ENCODE data around the gene CFAP299. TPM values are rescaled to one million over a fixed set of nuclear protein-coding genes. Genes with fewer than 3 reads are reported as not detected.

Gene CFAP299
- total RNA-seq, 1 donor from 2014 or later, result not detected

DNA sequence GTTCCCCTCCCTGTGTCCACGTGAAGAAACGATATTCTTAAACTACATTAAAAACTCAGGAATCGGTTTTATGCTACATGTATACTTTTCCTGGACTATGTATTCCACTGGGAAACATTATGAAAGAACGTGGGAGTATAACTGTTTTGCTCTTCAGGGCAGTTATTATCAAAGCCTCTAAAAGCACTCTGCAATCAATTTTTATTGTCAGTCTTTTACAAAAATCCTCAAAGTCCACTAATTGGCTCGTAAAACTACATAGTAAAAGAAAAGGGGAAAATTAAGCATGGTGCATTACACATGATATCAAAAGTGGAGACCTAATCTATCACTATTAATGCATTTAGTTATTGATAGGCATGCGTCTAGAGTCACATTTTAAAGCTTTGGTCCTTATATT is 11.4 kb upstream of the CFAP299 start:
- H3K36me3 Mint-ChIP-seq (ENCODE audit: low read depth, unreplicated experiment), result no peaks in the 10 kb centered on the region
- H2AFZ ChIP-seq (ENCODE audit: low read depth, low read length), result no peak overlapping the region
- H3K9ac ChIP-seq (ENCODE audit: low read length), result no peak overlapping the region
- H3K9me3 ChIP-seq (ENCODE audit: insufficient read depth, low read depth, low read length), result no peaks in the 10 kb centered on the region
- peaks cover 11% of the 10 kb centered on the region for H3K4me1 ChIP-seq (ENCODE audit: insufficient read depth, low read length)
- H4K20me1 ChIP-seq (ENCODE audit: insufficient read depth, low read length), result no peaks in the 10 kb centered on the region
- H3K27ac ChIP-seq (ENCODE audit: low read depth, low read length), result no peak overlapping the region
- H3K79me2 ChIP-seq (ENCODE audit: insufficient read depth, low read length), result no peaks in the 10 kb centered on the region
- no peak overlapping the region for H3K27ac Mint-ChIP-seq (ENCODE audit: unreplicated experiment)
- H3K4me1 Mint-ChIP-seq (ENCODE audit: low read depth, unreplicated experiment), result peaks cover 3% of the 10 kb centered on the region
- no peak overlapping the region for H3K4me2 ChIP-seq (ENCODE audit: low read length)
- TF ChIP-seq EZH2 (IDR thresholded peaks at IDR 0.05; ENCODE audit: insufficient read depth, low read length), result no peak
- TF ChIP-seq, protein P1, sequence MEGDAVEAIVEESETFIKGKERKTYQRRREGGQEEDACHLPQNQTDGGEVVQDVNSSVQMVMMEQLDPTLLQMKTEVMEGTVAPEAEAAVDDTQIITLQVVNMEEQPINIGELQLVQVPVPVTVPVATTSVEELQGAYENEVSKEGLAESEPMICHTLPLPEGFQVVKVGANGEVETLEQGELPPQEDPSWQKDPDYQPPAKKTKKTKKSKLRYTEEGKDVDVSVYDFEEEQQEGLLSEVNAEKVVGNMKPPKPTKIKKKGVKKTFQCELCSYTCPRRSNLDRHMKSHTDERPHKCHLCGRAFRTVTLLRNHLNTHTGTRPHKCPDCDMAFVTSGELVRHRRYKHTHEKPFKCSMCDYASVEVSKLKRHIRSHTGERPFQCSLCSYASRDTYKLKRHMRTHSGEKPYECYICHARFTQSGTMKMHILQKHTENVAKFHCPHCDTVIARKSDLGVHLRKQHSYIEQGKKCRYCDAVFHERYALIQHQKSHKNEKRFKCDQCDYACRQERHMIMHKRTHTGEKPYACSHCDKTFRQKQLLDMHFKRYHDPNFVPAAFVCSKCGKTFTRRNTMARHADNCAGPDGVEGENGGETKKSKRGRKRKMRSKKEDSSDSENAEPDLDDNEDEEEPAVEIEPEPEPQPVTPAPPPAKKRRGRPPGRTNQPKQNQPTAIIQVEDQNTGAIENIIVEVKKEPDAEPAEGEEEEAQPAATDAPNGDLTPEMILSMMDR (IDR thresholded peaks at IDR 0.05; ENCODE audit: insufficient read depth, low read depth, low read length), result no peak
- DNase-seq (ENCODE audit: low read depth), result no peak
- no peaks in the 10 kb centered on the region for H3K27me3 ChIP-seq (ENCODE audit: insufficient read depth, low read length)
- FAIRE-seq, result no peak
- no peaks in the 10 kb centered on the region for H3K9me3 Mint-ChIP-seq (ENCODE audit: unreplicated experiment)
- H3K27me3 Mint-ChIP-seq (ENCODE audit: low read depth, unreplicated experiment), result no peaks in the 10 kb centered on the region
- H3K4me3 Mint-ChIP-seq (ENCODE audit: unreplicated experiment), result no peak overlapping the region
- no peak overlapping the region for H3K4me3 ChIP-seq (ENCODE audit: insufficient read depth, low read depth, low read length)
- no peaks in the 10 kb centered on the region for H3K36me3 ChIP-seq (ENCODE audit: insufficient read depth, low read length)

DNA sequence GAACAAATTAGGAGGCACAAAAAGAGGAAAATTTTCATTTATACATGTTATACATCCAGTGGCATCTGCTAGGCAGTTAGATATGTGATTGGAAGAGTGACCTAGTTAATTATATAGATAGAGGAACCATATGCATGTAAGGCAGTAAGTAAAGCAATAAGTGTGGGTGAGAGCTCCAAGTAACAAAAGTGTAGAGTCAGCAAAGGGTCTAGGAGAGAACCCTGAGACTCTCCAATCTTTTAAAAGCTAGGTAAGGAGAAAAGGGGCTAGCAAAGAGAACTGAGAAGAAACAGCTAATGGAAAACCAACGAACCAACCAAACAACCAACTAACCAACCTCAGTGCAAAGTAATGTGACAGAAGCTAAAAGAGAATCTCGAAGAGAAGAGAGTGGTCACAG is 3.8 kb upstream of the CFAP299 start:
- Mint-ChIP-seq H3K4me3 (ENCODE audit: unreplicated experiment) (no peak overlapping the region), H3K36me3 (ENCODE audit: low read depth, unreplicated experiment) (no peaks in the 10 kb centered on the region), H3K9me3 (ENCODE audit: unreplicated experiment) (no peaks in the 10 kb centered on the region), H3K27me3 (ENCODE audit: low read depth, unreplicated experiment) (peaks cover 7% of the 10 kb centered on the region), H3K4me1 (ENCODE audit: low read depth, unreplicated experiment) (no peaks in the 10 kb centered on the region), H3K27ac (ENCODE audit: unreplicated experiment) (no peak overlapping the region)
- H3K27ac ChIP-seq (ENCODE audit: low read depth, low read length), result no peak overlapping the region
- H3K9me3 ChIP-seq (ENCODE audit: insufficient read depth, low read depth, low read length), result no peaks in the 10 kb centered on the region
- H3K4me2 ChIP-seq (ENCODE audit: low read length), result no peak overlapping the region
- no peaks in the 10 kb centered on the region for H3K36me3 ChIP-seq (ENCODE audit: insufficient read depth, low read length)
- FAIRE-seq, result no peak
- H3K27me3 ChIP-seq (ENCODE audit: insufficient read depth, low read length), result no peaks in the 10 kb centered on the region
- no peaks in the 10 kb centered on the region for H3K79me2 ChIP-seq (ENCODE audit: insufficient read depth, low read length)
- no peak overlapping the region for H3K9ac ChIP-seq (ENCODE audit: low read length)
- no peak for DNase-seq (ENCODE audit: low read depth)
- no peak for TF ChIP-seq EZH2 (IDR thresholded peaks at IDR 0.05; ENCODE audit: insufficient read depth, low read length)
- TF ChIP-seq, protein P1 (IDR thresholded peaks at IDR 0.05; ENCODE audit: insufficient read depth, low read depth, low read length), result no peak
- no peak overlapping the region for H3K4me3 ChIP-seq (ENCODE audit: insufficient read depth, low read depth, low read length)
- H3K4me1 ChIP-seq (ENCODE audit: insufficient read depth, low read length), result peaks cover 6% of the 10 kb centered on the region
- no peak overlapping the region for H2AFZ ChIP-seq (ENCODE audit: low read depth, low read length)
- no peaks in the 10 kb centered on the region for H4K20me1 ChIP-seq (ENCODE audit: insufficient read depth, low read length)

DNA sequence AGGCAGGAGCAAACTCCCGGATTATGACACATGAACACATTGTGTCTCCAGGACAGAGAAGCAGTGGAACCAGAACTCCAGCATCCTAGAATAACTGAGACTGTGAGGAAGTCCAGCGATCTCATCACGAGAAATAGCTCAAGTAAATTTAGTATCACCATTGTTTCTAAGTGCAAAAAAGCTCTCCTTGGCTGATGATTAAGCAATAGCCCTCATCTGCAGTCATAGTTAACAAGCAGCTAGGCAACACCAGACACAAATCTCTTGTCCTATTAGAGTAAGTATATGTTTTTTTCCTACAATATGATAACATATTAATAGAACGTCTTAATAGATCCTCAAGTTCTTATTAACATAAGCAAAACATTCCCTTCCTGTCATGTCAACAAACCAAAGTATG is 2.4 kb upstream of the CFAP299 start:
- H4K20me1 ChIP-seq (ENCODE audit: insufficient read depth, low read length), result no peaks in the 10 kb centered on the region
- H3K79me2 ChIP-seq (ENCODE audit: insufficient read depth, low read length), result no peaks in the 10 kb centered on the region
- H3K36me3 Mint-ChIP-seq (ENCODE audit: low read depth, unreplicated experiment), result no peaks in the 10 kb centered on the region
- no peak overlapping the region for H3K9ac ChIP-seq (ENCODE audit: low read length)
- no peak overlapping the region for H3K4me2 ChIP-seq (ENCODE audit: low read length)
- H3K27me3 ChIP-seq (ENCODE audit: insufficient read depth, low read length), result no peaks in the 10 kb centered on the region
- no peaks in the 10 kb centered on the region for H3K9me3 ChIP-seq (ENCODE audit: insufficient read depth, low read depth, low read length)
- no peak overlapping the region for H2AFZ ChIP-seq (ENCODE audit: low read depth, low read length)
- H3K4me3 ChIP-seq (ENCODE audit: insufficient read depth, low read depth, low read length), result no peak overlapping the region
- no peak overlapping the region for H3K27ac Mint-ChIP-seq (ENCODE audit: unreplicated experiment)
- DNase-seq (ENCODE audit: low read depth), result no peak
- H3K36me3 ChIP-seq (ENCODE audit: insufficient read depth, low read length), result no peaks in the 10 kb centered on the region
- peaks cover 7% of the 10 kb centered on the region for H3K27me3 Mint-ChIP-seq (ENCODE audit: low read depth, unreplicated experiment)
- H3K4me1 Mint-ChIP-seq (ENCODE audit: low read depth, unreplicated experiment), result no peaks in the 10 kb centered on the region
- no peak for FAIRE-seq
- no peaks in the 10 kb centered on the region for H3K9me3 Mint-ChIP-seq (ENCODE audit: unreplicated experiment)
- TF ChIP-seq EZH2 (IDR thresholded peaks at IDR 0.05; ENCODE audit: insufficient read depth, low read length), result no peak
- TF ChIP-seq, protein P1 (IDR thresholded peaks at IDR 0.05; ENCODE audit: insufficient read depth, low read depth, low read length), result no peak
- no peak overlapping the region for H3K27ac ChIP-seq (ENCODE audit: low read depth, low read length)
- H3K4me1 ChIP-seq (ENCODE audit: insufficient read depth, low read length), result peaks cover 6% of the 10 kb centered on the region
- H3K4me3 Mint-ChIP-seq (ENCODE audit: unreplicated experiment), result no peak overlapping the region
